Hepatocyte (in vitro differentiated cells): Measurements from ENCODE around the gene ZNF771. TPM values are rescaled to one million over a fixed set of nuclear protein-coding genes. Genes with fewer than 3 reads are reported as not detected.

Experiments used
- DNase-seq: peaks from one replicate; pipeline ENCODE4 v3.0.0-alpha.2; 2016; ENCODE audit warnings: low spot score
- H2AFZ ChIP-seq: fragments of 200-600 bp; sonication (generic); 2 replicates; pipeline ENCODE4 v1.6.0; 2016; ENCODE audit warnings: antibody characterized with exemption, mild to moderate bottlenecking
- H3K27ac ChIP-seq: fragments of 200-600 bp; sonication (generic); 2 replicates; pipeline ENCODE4 v1.5.1; 2016; ENCODE audit warnings: mild to moderate bottlenecking
- H3K27me3 ChIP-seq: fragments of 200-600 bp; sonication (generic); 2 replicates; pipeline ENCODE4 v1.6.1; 2016
- H3K36me3 ChIP-seq: fragments of 200-600 bp; sonication (generic); replicated peaks from 2 replicates; pipeline ENCODE4 v1.5.1; 2016; ENCODE audit warnings: low read depth; ENCODE audit not compliant: insufficient read depth
- H3K4me1 ChIP-seq: fragments of 200-600 bp; sonication (generic); 2 replicates; pipeline ENCODE4 v1.5.1; 2016; ENCODE audit warnings: mild to moderate bottlenecking, moderate library complexity; ENCODE audit not compliant: insufficient read depth
- H3K4me2 ChIP-seq: fragments of 200-600 bp; sonication (generic); 2 replicates; pipeline ENCODE4 v1.6.0; 2016
- H3K4me3 ChIP-seq: fragments of 200-600 bp; sonication (generic); 2 replicates; pipeline ENCODE4 v1.5.1; 2016; ENCODE audit warnings: mild to moderate bottlenecking
- H3K79me2 ChIP-seq: fragments of 200-600 bp; sonication (generic); 2 replicates; pipeline ENCODE4 v1.6.0; 2017; ENCODE audit warnings: mild to moderate bottlenecking
- H3K9me2 ChIP-seq: fragments of 200-600 bp; sonication (generic); replicated peaks from 2 replicates; pipeline ENCODE4 v1.6.0; 2017; ENCODE audit warnings: mild to moderate bottlenecking; ENCODE audit not compliant: insufficient read depth
- H3K9me3 ChIP-seq: fragments of 200-600 bp; sonication (generic); 2 replicates; pipeline ENCODE4 v1.5.1; 2016; ENCODE audit warnings: low read depth, mild to moderate bottlenecking
- H4K20me1 ChIP-seq: fragments of 200-600 bp; sonication (generic); 2 replicates; pipeline ENCODE4 v1.6.0; 2016; ENCODE audit warnings: mild to moderate bottlenecking; ENCODE audit not compliant: insufficient read depth, poor library complexity, severe bottlenecking
- CTCF ChIP-seq: fragments of 200-600 bp; sonication (generic); IDR thresholded peaks from 2 replicates; pipeline ENCODE4 v1.5.1; 2016; ENCODE audit warnings: antibody characterized with exemption, mild to moderate bottlenecking; ENCODE audit not compliant: poor library complexity
- EZH2 ChIP-seq: fragments of 200-600 bp; sonication (generic); IDR thresholded peaks from 2 replicates; pipeline ENCODE4 v1.6.1; 2016; ENCODE audit warnings: antibody characterized with exemption, mild to moderate bottlenecking, borderline replicate concordance
- EZH2phosphoT487 ChIP-seq: fragments of 200-600 bp; sonication (generic); IDR thresholded peaks from one replicate; pipeline ENCODE4 v1.6.1; 2018; ENCODE audit warnings: antibody characterized with exemption, mild to moderate bottlenecking, low read depth, moderate library complexity; ENCODE audit not compliant: unreplicated experiment, severe bottlenecking
- WGBS: methylation state at CpG from one replicate; pipeline ENCODE4 v1.1.6; 2016; ENCODE audit warnings: low lambda C conversion rate; ENCODE audit errors: missing lambda C conversion rate; 5-methylcytosine and 5-hydroxymethylcytosine counted together
- polyA plus RNA-seq: library from polyadenylated mRNA; unstranded; fragments of >200 nt; fragmentation: Nextera tagmentation; extraction: Ambion mirVana; gene quantifications from 2 replicates; pipeline ENCODE4 v1.2.1, GENCODE V29; 2016
- total RNA-seq: library from RNA; depleted of rRNA; stranded (reverse); fragments of >200 nt; gene quantifications from 2 replicates; pipeline ENCODE4 v1.2.3, GENCODE V29; 2014

ZNF771 gene
- total and polyA plus RNA-seq, 2 experiments from 2014 or later = 12.4 to 23.6 TPM

GRCh38 chr16:30416047-30416603 lies 8.7 kb downstream of the ZNF771 start:
- H3K27ac ChIP-seq = no peak overlapping the region
- DNase-seq = no peak
- H3K36me3 ChIP-seq = no peaks in the 10 kb centered on the region
- no peaks in the 10 kb centered on the region for H3K27me3 ChIP-seq
- H3K9me2 ChIP-seq = no peaks in the 10 kb centered on the region
- TF ChIP-seq EZH2phosphoT487 (no peak), EZH2 (no peak), CTCF (no peak)
- no peak overlapping the region for H2AFZ ChIP-seq
- no peaks in the 10 kb centered on the region for H3K9me3 ChIP-seq
- peaks cover 9% of the 10 kb centered on the region for H3K79me2 ChIP-seq
- H3K4me1 ChIP-seq = peaks cover 8% of the 10 kb centered on the region
- no peak overlapping the region for H3K4me2 ChIP-seq
- H4K20me1 ChIP-seq = no peaks in the 10 kb centered on the region
- 89% methylated on average over 4 of the region's 4 CpGs for WGBS
- H3K4me3 ChIP-seq = no peak overlapping the region

GRCh38 chr16:30416624-30417528 lies 9.5 kb downstream of the ZNF771 start:
- Histone ChIP-seq H3K79me2 (peaks cover 7% of the 10 kb centered on the region), H3K27ac (no peak overlapping the region), H3K4me2 (peak overlapping the region; percentile 68), H2AFZ (no peak overlapping the region), H3K4me3 (no peak overlapping the region), H3K36me3 (no peaks in the 10 kb centered on the region), H3K9me3 (no peaks in the 10 kb centered on the region), H3K9me2 (no peaks in the 10 kb centered on the region), H4K20me1 (no peaks in the 10 kb centered on the region), H3K27me3 (no peaks in the 10 kb centered on the region), H3K4me1 (peaks cover 8% of the 10 kb centered on the region)
- WGBS = 74% methylated on average over 16 of the region's 18 CpGs
- TF ChIP-seq CTCF (no peak), EZH2phosphoT487 (no peak), EZH2 (no peak)
- no peak for DNase-seq

GRCh38 chr16:30417529-30418349 lies 10.3 kb downstream of the ZNF771 start:
- Histone ChIP-seq H2AFZ (peak overlapping the region; percentile 16), H3K4me1 (peaks cover 8% of the 10 kb centered on the region), H3K9me2 (no peaks in the 10 kb centered on the region), H3K36me3 (no peaks in the 10 kb centered on the region), H3K9me3 (no peaks in the 10 kb centered on the region), H3K27me3 (no peaks in the 10 kb centered on the region), H3K4me3 (no peak overlapping the region), H3K79me2 (peaks cover 7% of the 10 kb centered on the region), H4K20me1 (no peaks in the 10 kb centered on the region), H3K27ac (peak overlapping the region; percentile 75), H3K4me2 (peak overlapping the region; percentile 68)
- TF ChIP-seq CTCF = peak; percentile 19
- no peak for TF ChIP-seq EZH2phosphoT487
- WGBS = 4% methylated on average over 128 of the region's 140 CpGs
- DNase-seq = peak; percentile 94
